ENCODE results near the gene LSS. TPM values are rescaled to one million over a fixed set of nuclear protein-coding genes. Genes with fewer than 3 reads are reported as not detected.

Gene LSS
- total RNA-seq, 1 donor from 2014 or later, result 26.7 TPM

- Mint-ChIP-seq H3K4me3 (no peak overlapping the region), H3K4me1 (no peaks in the 10 kb centered on the region), H3K36me3 (peaks cover 19% of the 10 kb centered on the region), H3K9me3 (no peaks in the 10 kb centered on the region), H3K27me3 (ENCODE audit: insufficient read depth, low read depth) (peaks cover 5% of the 10 kb centered on the region), H3K27ac (no peak overlapping the region)
- H3K4me2 ChIP-seq, result no peak overlapping the region
- no peak overlapping the region for H3K4me3 ChIP-seq
- H3K27me3 ChIP-seq, result no peaks in the 10 kb centered on the region
- H4K20me1 ChIP-seq (ENCODE audit: low read depth), result no peaks in the 10 kb centered on the region
- no peaks in the 10 kb centered on the region for H3K36me3 ChIP-seq
- H2AFZ ChIP-seq (replicated peaks), result no peak overlapping the region
- no peak overlapping the region for H3K27ac ChIP-seq
- no peaks in the 10 kb centered on the region for H3K79me2 ChIP-seq (ENCODE audit: low read depth)
- no peaks in the 10 kb centered on the region for H3F3A ChIP-seq (ENCODE audit: low read depth)
- TF ChIP-seq EZH2phosphoT487 (IDR thresholded peaks at IDR 0.05), result no peak
- TF ChIP-seq EZH2 (IDR thresholded peaks at IDR 0.05), result no peak
- TF ChIP-seq CTCF (IDR thresholded peaks at IDR 0.05), result no peak
- H3K9me3 ChIP-seq (ENCODE audit: low read depth), result no peaks in the 10 kb centered on the region
- no peak overlapping the region for H3K9ac ChIP-seq
- DNase-seq (ENCODE audit: low spot score), result no peak
- no peaks in the 10 kb centered on the region for H3K4me1 ChIP-seq
Observed at GRCh38 chr21:46205766-46206162, 22.8 kb downstream of the LSS start.

- H3K9ac ChIP-seq, result no peak overlapping the region
- TF ChIP-seq EZH2 (IDR thresholded peaks at IDR 0.05) (no peak), CTCF (IDR thresholded peaks at IDR 0.05) (no peak), EZH2phosphoT487 (IDR thresholded peaks at IDR 0.05) (no peak)
- peaks cover 25% of the 10 kb centered on the region for H3K36me3 Mint-ChIP-seq
Observed at GRCh38 chr21:46205166-46205565, 23.4 kb downstream of the LSS start.

GRCh38 chr21:46203203-46203600, 25.4 kb downstream of the LSS start:
- peaks cover 13% of the 10 kb centered on the region for H3K36me3 ChIP-seq

More at GRCh38 chr21:46205166-46205565, 23.4 kb downstream of the LSS start:
- H3K27ac Mint-ChIP-seq, result peak overlapping the region; percentile 60
- H3K27me3 ChIP-seq, result no peaks in the 10 kb centered on the region
- no peaks in the 10 kb centered on the region for H3F3A ChIP-seq (ENCODE audit: low read depth)
- no peak overlapping the region for H3K4me2 ChIP-seq
- no peaks in the 10 kb centered on the region for H3K9me3 Mint-ChIP-seq
- no peaks in the 10 kb centered on the region for H3K36me3 ChIP-seq
- no peak overlapping the region for H3K4me3 Mint-ChIP-seq
- no peaks in the 10 kb centered on the region for H4K20me1 ChIP-seq (ENCODE audit: low read depth)
- no peak overlapping the region for H3K27ac ChIP-seq
- H3K79me2 ChIP-seq (ENCODE audit: low read depth), result no peaks in the 10 kb centered on the region
- no peaks in the 10 kb centered on the region for H3K4me1 Mint-ChIP-seq
- H3K27me3 Mint-ChIP-seq (ENCODE audit: insufficient read depth, low read depth), result peaks cover 5% of the 10 kb centered on the region
- H2AFZ ChIP-seq (replicated peaks), result no peak overlapping the region
- H3K9me3 ChIP-seq (ENCODE audit: low read depth), result no peaks in the 10 kb centered on the region
- DNase-seq (ENCODE audit: low spot score), result no peak
- no peaks in the 10 kb centered on the region for H3K4me1 ChIP-seq
- H3K4me3 ChIP-seq, result no peak overlapping the region

More at GRCh38 chr21:46203203-46203600, 25.4 kb downstream of the LSS start:
- Histone ChIP-seq H4K20me1 (ENCODE audit: low read depth) (no peaks in the 10 kb centered on the region), H3K27me3 (no peaks in the 10 kb centered on the region), H3K79me2 (ENCODE audit: low read depth) (no peaks in the 10 kb centered on the region), H3K4me2 (no peak overlapping the region), H3K9me3 (ENCODE audit: low read depth) (no peaks in the 10 kb centered on the region), H2AFZ (replicated peaks) (no peak overlapping the region), H3K9ac (no peak overlapping the region), H3F3A (ENCODE audit: low read depth) (no peaks in the 10 kb centered on the region), H3K4me3 (no peak overlapping the region), H3K4me1 (no peaks in the 10 kb centered on the region), H3K27ac (no peak overlapping the region)
- DNase-seq (ENCODE audit: low spot score), result no peak
- H3K27ac Mint-ChIP-seq, result no peak overlapping the region
- peaks cover 3% of the 10 kb centered on the region for H3K27me3 Mint-ChIP-seq (ENCODE audit: insufficient read depth, low read depth)
- H3K9me3 Mint-ChIP-seq, result no peaks in the 10 kb centered on the region
- no peak overlapping the region for H3K4me3 Mint-ChIP-seq
- H3K36me3 Mint-ChIP-seq, result peaks cover 39% of the 10 kb centered on the region
- TF ChIP-seq CTCF (IDR thresholded peaks at IDR 0.05), result no peak
- TF ChIP-seq EZH2 (IDR thresholded peaks at IDR 0.05), result no peak
- no peak for TF ChIP-seq EZH2phosphoT487 (IDR thresholded peaks at IDR 0.05)
- H3K4me1 Mint-ChIP-seq, result no peaks in the 10 kb centered on the region

Data from neural progenitor cell (in vitro differentiated cells).